Measurements from ENCODE around the gene CERCAM.

DNA sequence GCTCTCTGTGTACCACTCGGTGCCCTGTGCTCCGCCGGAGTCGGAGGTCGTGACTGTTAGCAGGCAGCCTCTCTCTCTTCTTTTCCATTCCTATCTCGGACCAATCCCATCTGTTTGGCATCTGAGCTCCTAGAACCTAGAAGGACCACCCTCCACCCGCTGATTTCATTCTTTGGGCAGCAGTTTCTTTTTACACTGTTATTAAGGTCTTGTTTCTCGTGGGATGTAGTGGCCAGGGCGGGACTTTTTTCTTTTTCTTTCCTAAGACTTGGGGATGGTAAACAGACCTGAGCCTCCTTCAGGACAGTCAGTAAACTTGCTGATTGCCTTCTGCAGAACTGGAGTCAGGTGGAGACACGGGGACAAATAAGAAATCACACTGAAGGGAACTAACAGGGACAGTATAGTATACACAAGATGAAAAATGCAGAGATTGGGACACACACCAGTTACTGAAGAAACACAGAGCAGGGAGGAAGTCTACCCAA is 49.0 kb upstream of the CERCAM start:
- no peak for TF ChIP-seq CTCF (conservative IDR thresholded peaks at IDR 0.05; ENCODE audit: low read depth, low read length)
- TF ChIP-seq EZH2 (IDR thresholded peaks at IDR 0.05; ENCODE audit: borderline replicate concordance, low read depth, low read length, poor library complexity, severe bottlenecking), result no peak
